ENCODE results near the gene ELOVL5. TPM values are rescaled to one million over a fixed set of nuclear protein-coding genes. Genes with fewer than 3 reads are reported as not detected.
A peak's percentile ranks its signal among the peaks of the same experiment; 100 is the strongest.

ELOVL5 gene
- total and polyA plus RNA-seq, 3 donors from 2014 or later, result 190 to 214 (median 206) TPM

- no peak for TF ChIP-seq POLR2A (IDR thresholded peaks at IDR 0.05)
- TF ChIP-seq CTCF (IDR thresholded peaks at IDR 0.05), result no peak
- intact Hi-C loops (cut with DNase I; ENCODE audit: low total_unique reads), result no loop called here
- H3K4me3 ChIP-seq, result no peak overlapping the region
- H3K36me3 ChIP-seq (ENCODE audit: low read depth, missing control alignments), result no peaks in the 10 kb centered on the region
- DNase-seq, result no peak
- peak overlapping the region in 1 of 2 donors; percentile 62 for H3K27ac ChIP-seq
- H3K9me3 ChIP-seq, result no peaks in the 10 kb centered on the region
- WGBS, 2 donors, result 43 to 58% methylated on average over 3 of the region's 3 CpGs
- H3K4me1 ChIP-seq, result peaks cover 21% of the 10 kb centered on the region
- H3K27me3 ChIP-seq, result no peaks in the 10 kb centered on the region
These were observed 97.6 kb downstream of the ELOVL5 start for GRCh38 chr6:53251033-53251672.

- Histone ChIP-seq H3K27ac (peak overlapping the region; percentile 29 to 62), H3K4me3 (no peak overlapping the region), H3K27me3 (no peaks in the 10 kb centered on the region), H3K36me3 (ENCODE audit: low read depth, missing control alignments) (no peaks in the 10 kb centered on the region), H3K9me3 (no peaks in the 10 kb centered on the region), H3K4me1 (peaks cover 21% of the 10 kb centered on the region)
- no peak for TF ChIP-seq CTCF (IDR thresholded peaks at IDR 0.05)
- TF ChIP-seq POLR2A (IDR thresholded peaks at IDR 0.05), result no peak
- intact Hi-C loops (cut with DNase I; ENCODE audit: low total_unique reads), result no loop called here
- WGBS, 2 donors, result 44 to 49% methylated on average over 7 to 8 of the region's 8 CpGs
- no peak for DNase-seq
These were observed 98.3 kb downstream of the ELOVL5 start for GRCh38 chr6:53250176-53251032.

GRCh38 chr6:53246924-53247323, 101.8 kb downstream of the ELOVL5 start:
- H3K4me3 ChIP-seq, result no peak overlapping the region
- no peak overlapping the region for H3K27ac ChIP-seq
- no peak for TF ChIP-seq POLR2A (IDR thresholded peaks at IDR 0.05)
- no peak for TF ChIP-seq CTCF (IDR thresholded peaks at IDR 0.05)
- WGBS, 2 donors, result 40 to 47% methylated on average over 2 of the region's 2 CpGs
- H3K27me3 ChIP-seq, result no peaks in the 10 kb centered on the region
- DNase-seq, result no peak
- H3K9me3 ChIP-seq, result no peaks in the 10 kb centered on the region
- H3K36me3 ChIP-seq (ENCODE audit: low read depth, missing control alignments), result no peaks in the 10 kb centered on the region
- intact Hi-C loops (cut with DNase I; ENCODE audit: low total_unique reads), result no loop called here
- peaks cover 18% of the 10 kb centered on the region for H3K4me1 ChIP-seq

- Histone ChIP-seq H3K4me3 (no peak overlapping the region), H3K4me1 (peaks cover 3% of the 10 kb centered on the region), H3K9me3 (no peaks in the 10 kb centered on the region), H3K27ac (no peak overlapping the region), H3K27me3 (no peaks in the 10 kb centered on the region), H3K36me3 (ENCODE audit: low read depth, missing control alignments) (no peaks in the 10 kb centered on the region)
- no peak for TF ChIP-seq POLR2A (IDR thresholded peaks at IDR 0.05)
- no peak for TF ChIP-seq CTCF (IDR thresholded peaks at IDR 0.05)
- 76% methylated on average over 5 of the region's 5 CpGs for WGBS, 2 donors
- intact Hi-C loops (cut with DNase I; ENCODE audit: low total_unique reads), result no loop called here
- no peak for DNase-seq
These were observed 103.8 kb downstream of the ELOVL5 start for GRCh38 chr6:53244958-53245357.

Data from testis (tissue), 3 donors.